ENCODE results near the gene OR9K2.

OR9K2 gene

DNA sequence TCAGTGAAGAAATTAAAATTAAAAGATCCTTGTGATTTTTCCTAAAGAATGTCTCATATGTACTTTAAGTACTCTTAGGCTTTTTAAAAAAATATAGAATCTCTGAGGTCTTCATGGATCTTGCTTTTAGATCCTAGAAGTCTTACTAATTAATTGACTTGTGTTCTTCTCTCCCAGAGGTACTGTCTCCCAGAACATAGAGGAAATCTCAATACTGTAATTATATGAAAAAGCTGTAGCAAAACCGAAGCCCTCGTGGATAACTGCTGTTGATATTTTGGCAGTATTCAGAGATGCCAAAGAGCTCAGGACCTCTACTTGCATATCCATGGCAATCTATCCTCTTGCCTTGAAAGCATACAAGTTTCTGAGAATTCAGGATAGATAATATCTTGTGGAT is at the start of gene OR9K2:
TSS of gene OR9K2 (plus strand) at position 301 of the 400 bp plus-strand sequence. CDS start 3,429 bp downstream, outside the sequence.
- DNase-seq (ENCODE audit: low read depth), result no peak
- TF ChIP-seq, protein P1, sequence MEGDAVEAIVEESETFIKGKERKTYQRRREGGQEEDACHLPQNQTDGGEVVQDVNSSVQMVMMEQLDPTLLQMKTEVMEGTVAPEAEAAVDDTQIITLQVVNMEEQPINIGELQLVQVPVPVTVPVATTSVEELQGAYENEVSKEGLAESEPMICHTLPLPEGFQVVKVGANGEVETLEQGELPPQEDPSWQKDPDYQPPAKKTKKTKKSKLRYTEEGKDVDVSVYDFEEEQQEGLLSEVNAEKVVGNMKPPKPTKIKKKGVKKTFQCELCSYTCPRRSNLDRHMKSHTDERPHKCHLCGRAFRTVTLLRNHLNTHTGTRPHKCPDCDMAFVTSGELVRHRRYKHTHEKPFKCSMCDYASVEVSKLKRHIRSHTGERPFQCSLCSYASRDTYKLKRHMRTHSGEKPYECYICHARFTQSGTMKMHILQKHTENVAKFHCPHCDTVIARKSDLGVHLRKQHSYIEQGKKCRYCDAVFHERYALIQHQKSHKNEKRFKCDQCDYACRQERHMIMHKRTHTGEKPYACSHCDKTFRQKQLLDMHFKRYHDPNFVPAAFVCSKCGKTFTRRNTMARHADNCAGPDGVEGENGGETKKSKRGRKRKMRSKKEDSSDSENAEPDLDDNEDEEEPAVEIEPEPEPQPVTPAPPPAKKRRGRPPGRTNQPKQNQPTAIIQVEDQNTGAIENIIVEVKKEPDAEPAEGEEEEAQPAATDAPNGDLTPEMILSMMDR (IDR thresholded peaks at IDR 0.05; ENCODE audit: insufficient read depth, low read depth, low read length, missing control alignments), result no peak
- no peak within 1 kb of the TSS for H3K4me3 ChIP-seq (ENCODE audit: low read depth, low read length)

- H3K4me3 ChIP-seq (ENCODE audit: low read depth, low read length), result no peak overlapping the region
- TF ChIP-seq, protein P1 (IDR thresholded peaks at IDR 0.05; ENCODE audit: insufficient read depth, low read depth, low read length, missing control alignments), result no peak
- no peak for DNase-seq (ENCODE audit: low read depth)
These were observed 33.6 kb upstream of the OR9K2 start for GRCh38 chr12:55092579-55092978.

GRCh38 chr12:55112378-55112875 is 13.8 kb upstream of the OR9K2 start:
- TF ChIP-seq, protein P1 (IDR thresholded peaks at IDR 0.05; ENCODE audit: insufficient read depth, low read depth, low read length, missing control alignments), result no peak
- no peak overlapping the region for H3K4me3 ChIP-seq (ENCODE audit: low read depth, low read length)
- DNase-seq (ENCODE audit: low read depth), result no peak

GRCh38 chr12:55116152-55116551 is 10.1 kb upstream of the OR9K2 start:
- TF ChIP-seq, protein P1 (IDR thresholded peaks at IDR 0.05; ENCODE audit: insufficient read depth, low read depth, low read length, missing control alignments), result no peak
- H3K4me3 ChIP-seq (ENCODE audit: low read depth, low read length), result no peak overlapping the region
- no peak for DNase-seq (ENCODE audit: low read depth)

- TF ChIP-seq, protein P1 (IDR thresholded peaks at IDR 0.05; ENCODE audit: insufficient read depth, low read depth, low read length, missing control alignments), result peak; percentile 12
- no peak overlapping the region for H3K4me3 ChIP-seq (ENCODE audit: low read depth, low read length)
- no peak for DNase-seq (ENCODE audit: low read depth)
These were observed 6.6 kb downstream of the OR9K2 start for GRCh38 chr12:55132816-55133215.

DNA sequence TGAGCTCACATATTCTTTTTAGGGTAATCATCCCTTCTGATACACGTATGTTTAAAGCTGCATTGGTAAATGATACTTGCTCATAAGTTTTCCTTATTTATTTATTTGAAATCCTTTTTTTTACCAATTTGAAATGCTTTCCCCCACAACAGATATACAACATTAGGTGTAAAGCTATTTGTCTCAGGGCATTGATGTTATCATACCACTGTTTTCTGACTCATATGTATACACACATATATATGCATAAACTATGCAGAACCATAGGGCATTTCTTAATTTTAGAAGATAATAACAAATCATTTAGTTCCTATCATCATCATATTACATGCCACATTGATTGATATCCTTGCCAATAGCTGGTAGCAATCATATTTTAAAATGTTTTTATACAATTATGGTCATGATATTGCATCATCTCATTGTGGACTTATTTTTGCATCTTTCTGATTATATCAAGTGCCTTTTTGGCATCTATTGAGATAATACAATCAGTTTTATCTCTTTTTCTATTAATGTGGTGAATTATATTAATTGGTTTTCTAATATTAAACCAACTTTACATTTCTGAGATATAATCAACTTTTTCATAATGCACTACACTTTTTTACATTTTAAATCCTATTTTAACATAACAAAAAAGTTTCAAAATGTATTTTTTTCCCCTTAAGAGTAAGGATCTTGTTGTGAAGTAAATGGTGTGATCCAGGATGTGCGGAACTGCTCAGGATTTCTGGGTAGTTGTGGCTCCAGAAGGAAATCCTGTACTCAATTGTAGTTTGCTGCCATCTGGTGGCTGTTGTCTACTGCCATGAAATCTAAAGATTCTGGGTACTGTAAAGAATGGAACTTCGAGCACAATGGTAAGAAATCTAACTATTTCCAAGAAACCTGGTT is 16.7 kb downstream of the OR9K2 start:
- DNase-seq (ENCODE audit: low read depth), result peak; percentile 53
- TF ChIP-seq, protein P1 (IDR thresholded peaks at IDR 0.05; ENCODE audit: insufficient read depth, low read depth, low read length, missing control alignments), result peak; percentile 71
- no peak overlapping the region for H3K4me3 ChIP-seq (ENCODE audit: low read depth, low read length)
